K562 (cell line): ENCODE data around the gene OR51V1. TPM values are rescaled to one million over a fixed set of nuclear protein-coding genes. Genes with fewer than 3 reads are reported as not detected.

Experiments used
- CBFA2T3 ChIP-seq: fragments of 450-650 bp; IDR thresholded peaks from 2 replicates; pipeline ENCODE4 v1.6.1; 2017
- CHCHD3 ChIP-seq: fragments of 250-450 bp; sonication (Bioruptor Pico); IDR thresholded peaks from 2 replicates; pipeline ENCODE4 v2.1.2; 2022; ENCODE audit warnings: mild to moderate bottlenecking
- FOXA3 ChIP-seq, 2 experiments: fragments of 450-650 bp in 1 of 2; sonication (generic) in 1 of 2; formaldehyde crosslinking; IDR thresholded peaks in 1 of 2; conservative IDR thresholded peaks in 1 of 2; 2 replicates each; pipeline versions ENCODE4 v1.4.0 to v1.8.0; 2020 to 2022; ENCODE audit warnings: mild to moderate bottlenecking in 2 of 2, missing genetic modification reagents in 1 of 2
- GATAD2B ChIP-seq: fragments of 450-650 bp; IDR thresholded peaks from 2 replicates; pipeline ENCODE4 v1.6.1; 2017; ENCODE audit warnings: mild to moderate bottlenecking, borderline replicate concordance
- GTF3C2 ChIP-seq: IDR thresholded peaks from 3 replicates; pipeline ENCODE4 v1.6.1; 2011; ENCODE audit warnings: borderline replicate concordance, mild to moderate bottlenecking, moderate library complexity; ENCODE audit not compliant: insufficient read length; ENCODE audit errors: extremely low read depth
- KAT8 ChIP-seq: fragments of 450-650 bp; IDR thresholded peaks from 2 replicates; pipeline ENCODE4 v1.6.1; 2016; ENCODE audit warnings: low read depth, mild to moderate bottlenecking
- MEF2A ChIP-seq: IDR thresholded peaks from 2 replicates; pipeline ENCODE4 v1.6.1; 2011; ENCODE audit warnings: low read depth, mild to moderate bottlenecking, low read length, moderate library complexity; ENCODE audit not compliant: control insufficient read depth
- NFIC ChIP-seq: fragments of 450-650 bp; IDR thresholded peaks from 2 replicates; pipeline ENCODE4 v1.6.1; 2017; ENCODE audit warnings: mild to moderate bottlenecking, inconsistent platforms
- POU5F1 ChIP-seq: fragments of 150-350 bp; IDR thresholded peaks from 2 replicates; pipeline ENCODE4 v1.6.1; 2014; ENCODE audit warnings: borderline replicate concordance, low read length, low read depth, mild to moderate bottlenecking; ENCODE audit not compliant: partially characterized antibody
- RB1 ChIP-seq: fragments of 450-650 bp; IDR thresholded peaks from 2 replicates; pipeline ENCODE4 v1.6.1; 2017; ENCODE audit warnings: low read depth, mild to moderate bottlenecking
- SAP30 ChIP-seq: fragments of 200-600 bp; sonication (generic); IDR thresholded peaks from 2 replicates; pipeline ENCODE4 v1.6.1; 2012; ENCODE audit warnings: borderline replicate concordance, low read depth, mild to moderate bottlenecking, moderate library complexity, low read length, control low read depth, inconsistent platforms; ENCODE audit not compliant: insufficient read depth, poor library complexity, severe bottlenecking
- SFPQ ChIP-seq: fragments of 200-400 bp; formaldehyde crosslinking; IDR thresholded peaks from 2 replicates; pipeline ENCODE4 v1.6.1; 2017; ENCODE audit warnings: mild to moderate bottlenecking, low read depth, low read length, moderate library complexity
- SIN3A ChIP-seq, 2 experiments: fragments of 150-350 bp in 1 of 2; IDR thresholded peaks; 2 replicates each; pipeline ENCODE4 v1.6.1; 2011 to 2016; ENCODE audit warnings: borderline replicate concordance in 2 of 2, low read depth in 2 of 2, low read length in 2 of 2, mild to moderate bottlenecking in 2 of 2, moderate library complexity in 2 of 2; ENCODE audit not compliant: control insufficient read depth in 1 of 2
- TCF7 ChIP-seq: sonication (generic); IDR thresholded peaks from 2 replicates; pipeline ENCODE4 v1.6.1; 2016; ENCODE audit warnings: antibody characterized with exemption, borderline replicate concordance
- ZFP1 ChIP-seq: fragments of 450-650 bp; formaldehyde crosslinking; IDR thresholded peaks from 2 replicates; pipeline ENCODE4 v1.4.0; 2020; ENCODE audit warnings: mild to moderate bottlenecking, mixed read lengths
- ZNF124 ChIP-seq: sonication (generic); formaldehyde crosslinking; IDR thresholded peaks from 2 replicates; pipeline ENCODE4 v1.8.1; 2022; ENCODE audit warnings: missing genetic modification reagents
- ZNF384 ChIP-seq: IDR thresholded peaks from 2 replicates; pipeline ENCODE4 v1.6.1; 2012; ENCODE audit warnings: low read depth, low read length, improper control_type of control experiment
- ZNF436 ChIP-seq: fragments of 250-450, 450-650 bp; sonication (Bioruptor Pico); formaldehyde crosslinking; IDR thresholded peaks from 2 replicates; pipeline ENCODE4 v1.7.0; 2020; ENCODE audit warnings: mild to moderate bottlenecking
- ZNF655 ChIP-seq: fragments of 250-450 bp; sonication (Bioruptor Pico); IDR thresholded peaks from 2 replicates; pipeline ENCODE4 v1.5.0; 2021
- ZNF696 ChIP-seq: fragments of 250-450 bp; sonication (Bioruptor Pico); conservative IDR thresholded peaks from 2 replicates; pipeline ENCODE4 v1.4.0; 2020; ENCODE audit warnings: mild to moderate bottlenecking, moderate library complexity
- polyA plus RNA-seq, 8 experiments: library from polyadenylated mRNA; depleted of rRNA in 4 of 8; stranded (reverse) in 5 of 8; unstranded in 3 of 8; fragments of >200 nt; fragmentation: Nextera tagmentation in 2 of 8; fragmentation: Illumina TruSeq in 1 of 8; extraction: Ambion mirVana in 2 of 8; extraction: Trizol in 1 of 8; gene quantifications; 2 replicates each; pipeline versions ENCODE4 v1.2.1 to v1.2.3, GENCODE V29; 2011 to 2014; ENCODE audit warnings: inconsistent platforms in 1 of 8, missing spikeins in 1 of 8
- total RNA-seq, 7 experiments: library from RNA; depleted of rRNA in 6 of 7; stranded (reverse); fragments of >200 nt in 6 of 7; fragmentation: Illumina TruSeq in 2 of 7; extraction: Trizol in 2 of 7; gene quantifications; 2 replicates each; pipeline versions ENCODE4 v1.2.1 to v1.2.3, GENCODE V29; 2011 to 2021; ENCODE audit warnings: low replicate concordance in 1 of 7

OR51V1 gene
- total and polyA plus RNA-seq, 9 of the 15 experiments (the other 6 are each of a cell fraction or from before 2014, with no cell fraction given): not detected

GRCh38 chr11:5243816-5244180 is 43.3 kb upstream of the OR51V1 start (continued):
- TF ChIP-seq GTF3C2 (no peak), ZNF655 (CRISPR knock-in tag) (no peak), KAT8 (0 out of 2 replicates have a peak, but pooled peaks have one; percentile 34), CBFA2T3 (no peak), ZNF124 (CRISPR knock-in tag) (no peak), SIN3A (IDR thresholded peaks at IDR 0.05; ENCODE audit: borderline replicate concordance in 2 of 2, control insufficient read depth in 1 of 2, low read depth in 2 of 2, low read length in 2 of 2) (0 out of 4 replicates have a peak, but pooled peaks of 1 of the 2 experiments have one; percentile 35), SAP30 (no peak), ZNF436 (peak; percentile 86), ZFP1 (peak; percentile 25; the same call in 1 of the 2 replicates), GATAD2B (no peak), FOXA3 (CRISPR knock-in tag; conservative IDR thresholded peaks at IDR 0.05 in 1 of 2, IDR thresholded peaks at IDR 0.05 in 1 of 2) (peak in 1 of 2 experiments; percentile 34; a peak in 2 of 4 replicates), POU5F1 (no peak), ZNF384 (0 out of 2 replicates have a peak, but pooled peaks have one; percentile 32), MEF2A (no peak), SFPQ (no peak), RB1 (no peak), NFIC (no peak), CHCHD3 (peak; percentile 31; the same call in 1 of the 2 replicates), TCF7 (no peak), ZNF696 (CRISPR knock-in tag) (0 out of 2 replicates have a peak, but pooled peaks have one; percentile 17)
